ENCODE measurements around the gene C1orf94. TPM values are rescaled to one million over a fixed set of nuclear protein-coding genes. Genes with fewer than 3 reads are reported as not detected.

Gene C1orf94
- total and polyA plus RNA-seq, 5 donors from 2014 or later: not detected

- Mint-ChIP-seq H3K4me1 (no peaks in the 10 kb centered on the region), H3K27ac (no peak overlapping the region), H3K27me3 (no peaks in the 10 kb centered on the region), H3K36me3 (no peaks in the 10 kb centered on the region), H3K9me3 (peaks cover 0 to 7% (median 0%) of the 10 kb centered on the region in 7 donors), H3K4me3 (no peak overlapping the region)
- no peaks in the 10 kb centered on the region for H3K4me1 ChIP-seq (ENCODE audit: control insufficient read depth, insufficient read depth, low read length, poor library complexity, severe bottlenecking)
- H3K36me3 ChIP-seq (ENCODE audit: control insufficient read depth, insufficient read depth, low read length): no peaks in the 10 kb centered on the region
- H3K27ac ChIP-seq (ENCODE audit: insufficient read depth, low read length, poor library complexity, severe bottlenecking): no peak overlapping the region
- H3K27me3 ChIP-seq (ENCODE audit: control insufficient read depth, insufficient read depth, low read length): no peaks in the 10 kb centered on the region
- DNase-seq (no peak), ATAC-seq (ENCODE audit: low read depth in 2 of 2) (no peak)
- H3K4me3 ChIP-seq (ENCODE audit: low read depth, low read length): no peak overlapping the region
- peaks cover 0 to 5% of the 10 kb centered on the region in 2 experiments for H3K9me3 ChIP-seq (ENCODE audit: control insufficient read depth in 2 of 2, low read length in 2 of 2)
These were observed 12.3 kb downstream of the C1orf94 start for GRCh38 chr1:34188985-34189384.

GRCh38 chr1:34190692-34191091 is 14.0 kb downstream of the C1orf94 start:
- Histone ChIP-seq H3K36me3 (ENCODE audit: control insufficient read depth, insufficient read depth, low read length) (no peaks in the 10 kb centered on the region), H3K27ac (ENCODE audit: insufficient read depth, low read length, poor library complexity, severe bottlenecking) (no peak overlapping the region), H3K4me1 (ENCODE audit: control insufficient read depth, insufficient read depth, low read length, poor library complexity, severe bottlenecking) (no peaks in the 10 kb centered on the region), H3K4me3 (ENCODE audit: low read depth, low read length) (no peak overlapping the region), H3K27me3 (ENCODE audit: control insufficient read depth, insufficient read depth, low read length) (no peaks in the 10 kb centered on the region), H3K9me3 (ENCODE audit: control insufficient read depth in 2 of 2, low read length in 2 of 2) (peaks cover 0 to 5% of the 10 kb centered on the region in 2 experiments)
- DNase-seq (no peak), ATAC-seq (ENCODE audit: low read depth in 2 of 2) (no peak)
- H3K4me3 Mint-ChIP-seq: no peak overlapping the region
- no peaks in the 10 kb centered on the region for H3K36me3 Mint-ChIP-seq
- H3K27ac Mint-ChIP-seq: no peak overlapping the region
- peaks cover 0 to 6% (median 0%) of the 10 kb centered on the region in 7 donors for H3K9me3 Mint-ChIP-seq
- H3K4me1 Mint-ChIP-seq: no peaks in the 10 kb centered on the region
- H3K27me3 Mint-ChIP-seq: no peaks in the 10 kb centered on the region

- Mint-ChIP-seq H3K27ac (no peak overlapping the region), H3K36me3 (no peaks in the 10 kb centered on the region), H3K27me3 (no peaks in the 10 kb centered on the region), H3K4me1 (no peaks in the 10 kb centered on the region), H3K4me3 (no peak overlapping the region), H3K9me3 (peaks cover 0 to 5% (median 0%) of the 10 kb centered on the region in 7 donors)
- Histone ChIP-seq H3K4me3 (ENCODE audit: low read depth, low read length) (no peak overlapping the region), H3K9me3 (ENCODE audit: control insufficient read depth in 2 of 2, low read length in 2 of 2) (peaks cover 0 to 5% of the 10 kb centered on the region in 2 experiments), H3K27ac (ENCODE audit: insufficient read depth, low read length, poor library complexity, severe bottlenecking) (no peak overlapping the region), H3K4me1 (ENCODE audit: control insufficient read depth, insufficient read depth, low read length, poor library complexity, severe bottlenecking) (no peaks in the 10 kb centered on the region), H3K36me3 (ENCODE audit: control insufficient read depth, insufficient read depth, low read length) (no peaks in the 10 kb centered on the region), H3K27me3 (ENCODE audit: control insufficient read depth, insufficient read depth, low read length) (no peaks in the 10 kb centered on the region)
- DNase-seq (no peak), ATAC-seq (ENCODE audit: low read depth in 2 of 2) (no peak)
These were observed 15.9 kb downstream of the C1orf94 start for GRCh38 chr1:34192621-34193020.

- Histone ChIP-seq H3K4me3 (ENCODE audit: low read depth, low read length) (no peak overlapping the region), H3K4me1 (ENCODE audit: control insufficient read depth, insufficient read depth, low read length, poor library complexity, severe bottlenecking) (no peaks in the 10 kb centered on the region), H3K36me3 (ENCODE audit: control insufficient read depth, insufficient read depth, low read length) (no peaks in the 10 kb centered on the region), H3K27ac (ENCODE audit: insufficient read depth, low read length, poor library complexity, severe bottlenecking) (no peak overlapping the region), H3K27me3 (ENCODE audit: control insufficient read depth, insufficient read depth, low read length) (no peaks in the 10 kb centered on the region), H3K9me3 (ENCODE audit: control insufficient read depth in 2 of 2, low read length in 2 of 2) (no peaks in the 10 kb centered on the region)
- DNase-seq (no peak), ATAC-seq (ENCODE audit: low read depth in 2 of 2) (no peak)
- Mint-ChIP-seq H3K36me3 (no peaks in the 10 kb centered on the region), H3K27ac (no peak overlapping the region), H3K4me3 (no peak overlapping the region), H3K9me3 (peaks cover 0 to 2% (median 0%) of the 10 kb centered on the region in 7 donors), H3K4me1 (no peaks in the 10 kb centered on the region), H3K27me3 (peaks cover 4% of the 10 kb centered on the region)
These were observed 23.2 kb downstream of the C1orf94 start for GRCh38 chr1:34199927-34200326.

- Histone ChIP-seq H3K36me3 (ENCODE audit: control insufficient read depth, insufficient read depth, low read length) (no peaks in the 10 kb centered on the region), H3K4me3 (ENCODE audit: low read depth, low read length) (no peak overlapping the region), H3K27me3 (ENCODE audit: control insufficient read depth, insufficient read depth, low read length) (no peaks in the 10 kb centered on the region), H3K4me1 (ENCODE audit: control insufficient read depth, insufficient read depth, low read length, poor library complexity, severe bottlenecking) (no peaks in the 10 kb centered on the region), H3K9me3 (ENCODE audit: control insufficient read depth in 2 of 2, low read length in 2 of 2) (no peaks in the 10 kb centered on the region), H3K27ac (ENCODE audit: insufficient read depth, low read length, poor library complexity, severe bottlenecking) (no peak overlapping the region)
- ATAC-seq (ENCODE audit: low read depth in 2 of 2) (no peak), DNase-seq (no peak)
- H3K4me1 Mint-ChIP-seq: no peaks in the 10 kb centered on the region
- H3K27ac Mint-ChIP-seq: no peak overlapping the region
- H3K36me3 Mint-ChIP-seq: no peaks in the 10 kb centered on the region
- H3K4me3 Mint-ChIP-seq: no peak overlapping the region
- no peaks in the 10 kb centered on the region for H3K27me3 Mint-ChIP-seq
- peaks cover 0 to 2% (median 0%) of the 10 kb centered on the region in 7 donors for H3K9me3 Mint-ChIP-seq
These were observed 36.0 kb downstream of the C1orf94 start for GRCh38 chr1:34212673-34213072.

- Histone ChIP-seq H3K4me1 (ENCODE audit: control insufficient read depth, insufficient read depth, low read length, poor library complexity, severe bottlenecking) (no peaks in the 10 kb centered on the region), H3K9me3 (ENCODE audit: control insufficient read depth in 2 of 2, low read length in 2 of 2) (no peaks in the 10 kb centered on the region), H3K27ac (ENCODE audit: insufficient read depth, low read length, poor library complexity, severe bottlenecking) (no peak overlapping the region), H3K27me3 (ENCODE audit: control insufficient read depth, insufficient read depth, low read length) (no peaks in the 10 kb centered on the region), H3K36me3 (ENCODE audit: control insufficient read depth, insufficient read depth, low read length) (no peaks in the 10 kb centered on the region), H3K4me3 (ENCODE audit: low read depth, low read length) (no peak overlapping the region)
- Mint-ChIP-seq H3K27me3 (no peaks in the 10 kb centered on the region), H3K9me3 (peaks cover 0 to 1% (median 0%) of the 10 kb centered on the region in 7 donors), H3K27ac (no peak overlapping the region), H3K4me1 (no peaks in the 10 kb centered on the region), H3K4me3 (no peak overlapping the region), H3K36me3 (no peaks in the 10 kb centered on the region)
- DNase-seq (no peak), ATAC-seq (ENCODE audit: low read depth in 2 of 2) (no peak)
These were observed 37.2 kb downstream of the C1orf94 start for GRCh38 chr1:34213956-34214355.

- H3K36me3 Mint-ChIP-seq: no peaks in the 10 kb centered on the region
- Histone ChIP-seq H3K36me3 (ENCODE audit: control insufficient read depth, insufficient read depth, low read length) (no peaks in the 10 kb centered on the region), H3K4me1 (ENCODE audit: control insufficient read depth, insufficient read depth, low read length, poor library complexity, severe bottlenecking) (no peaks in the 10 kb centered on the region), H3K4me3 (ENCODE audit: low read depth, low read length) (no peak overlapping the region), H3K9me3 (ENCODE audit: control insufficient read depth in 2 of 2, low read length in 2 of 2) (no peaks in the 10 kb centered on the region), H3K27ac (ENCODE audit: insufficient read depth, low read length, poor library complexity, severe bottlenecking) (no peak overlapping the region), H3K27me3 (ENCODE audit: control insufficient read depth, insufficient read depth, low read length) (peaks cover 2% of the 10 kb centered on the region)
- H3K4me3 Mint-ChIP-seq: no peak overlapping the region
- H3K27ac Mint-ChIP-seq: no peak overlapping the region
- H3K27me3 Mint-ChIP-seq: no peaks in the 10 kb centered on the region
- ATAC-seq (ENCODE audit: low read depth in 2 of 2) (no peak), DNase-seq (no peak)
- peaks cover 0 to 4% (median 0%) of the 10 kb centered on the region in 7 donors for H3K9me3 Mint-ChIP-seq
- no peaks in the 10 kb centered on the region for H3K4me1 Mint-ChIP-seq
These were observed 54.7 kb downstream of the C1orf94 start for GRCh38 chr1:34231441-34231840.

- peaks cover 0 to 4% (median 1%) of the 10 kb centered on the region in 7 donors for H3K9me3 Mint-ChIP-seq
- H3K4me3 Mint-ChIP-seq: no peak overlapping the region
- no peaks in the 10 kb centered on the region for H3K36me3 ChIP-seq (ENCODE audit: control insufficient read depth, insufficient read depth, low read length)
- no peaks in the 10 kb centered on the region for H3K4me1 Mint-ChIP-seq
- DNase-seq: no peak
- H3K4me1 ChIP-seq (ENCODE audit: control insufficient read depth, insufficient read depth, low read length, poor library complexity, severe bottlenecking): no peaks in the 10 kb centered on the region
- no peaks in the 10 kb centered on the region for H3K27me3 Mint-ChIP-seq
- no peaks in the 10 kb centered on the region for H3K27me3 ChIP-seq (ENCODE audit: control insufficient read depth, insufficient read depth, low read length)
- H3K9me3 ChIP-seq (ENCODE audit: control insufficient read depth in 2 of 2, low read length in 2 of 2): no peaks in the 10 kb centered on the region
- H3K27ac Mint-ChIP-seq: no peak overlapping the region
- no peak overlapping the region for H3K4me3 ChIP-seq (ENCODE audit: low read depth, low read length)
- H3K27ac ChIP-seq (ENCODE audit: insufficient read depth, low read length, poor library complexity, severe bottlenecking): no peak overlapping the region
- H3K36me3 Mint-ChIP-seq: no peaks in the 10 kb centered on the region
- ATAC-seq (ENCODE audit: low read depth in 2 of 2): no peak
These were observed 58.9 kb downstream of the C1orf94 start for GRCh38 chr1:34235594-34235993.
